ENCODE measurements around the gene ESPL1. TPM values are rescaled to one million over a fixed set of nuclear protein-coding genes. Genes with fewer than 3 reads are reported as not detected.

The ESPL1 gene
- total RNA-seq, 1 experiment from 2014 or later = 31.6 TPM

DNA sequence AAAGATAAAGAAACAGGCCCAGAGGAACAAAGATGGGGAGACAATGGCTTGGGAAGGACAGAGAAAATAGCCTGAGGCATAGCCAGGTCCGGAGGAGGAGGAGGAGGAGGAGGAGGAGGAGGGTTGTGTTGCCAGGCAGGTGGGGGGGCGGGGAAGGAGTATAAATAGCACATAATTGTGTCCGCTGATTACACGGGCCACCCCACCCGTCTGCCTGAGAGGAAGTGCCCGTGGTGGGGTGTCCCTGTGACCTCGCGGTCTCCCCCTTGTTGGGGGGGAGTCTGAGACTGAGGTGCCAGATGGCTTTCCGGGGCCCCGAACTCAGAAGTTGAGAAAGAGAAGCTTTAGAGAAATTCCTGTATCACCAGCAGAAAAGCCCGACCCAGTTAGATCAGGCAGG lies 69.9 kb downstream of the ESPL1 start:
- Histone ChIP-seq H3K9me3 (ENCODE audit: low read length) (no peaks in the 10 kb centered on the region), H3K36me3 (ENCODE audit: low read depth, low read length) (no peaks in the 10 kb centered on the region), H3K4me1 (ENCODE audit: insufficient read depth, low read length) (no peaks in the 10 kb centered on the region), H3K27ac (ENCODE audit: low read length) (no peak overlapping the region), H3F3A (ENCODE audit: low read length, unreplicated experiment) (no peaks in the 10 kb centered on the region), H3K4me3 (ENCODE audit: low read length) (no peak overlapping the region), H3K4me2 (ENCODE audit: low read length) (no peak overlapping the region), H3K27me3 (ENCODE audit: low read length) (no peaks in the 10 kb centered on the region), H2AFZ (ENCODE audit: low read length) (no peak overlapping the region), H3K9me2 (replicated peaks; ENCODE audit: low read length) (no peaks in the 10 kb centered on the region), H3K9ac (ENCODE audit: low read length) (no peak overlapping the region), H3K79me2 (ENCODE audit: low read length) (no peaks in the 10 kb centered on the region), H4K20me1 (ENCODE audit: low read length) (no peaks in the 10 kb centered on the region)
- DNase-seq (no peak), ATAC-seq (no peak)
- POLR2A ChIA-PET (ENCODE audit: unreplicated experiment) = no interaction called here
- TF ChIP-seq EZH2phosphoT487 (IDR thresholded peaks at IDR 0.05; ENCODE audit: borderline replicate concordance, low read length) (no peak), EZH2 (IDR thresholded peaks at IDR 0.05; ENCODE audit: low read length, unreplicated experiment) (no peak)
- TF ChIP-seq, protein P1, sequence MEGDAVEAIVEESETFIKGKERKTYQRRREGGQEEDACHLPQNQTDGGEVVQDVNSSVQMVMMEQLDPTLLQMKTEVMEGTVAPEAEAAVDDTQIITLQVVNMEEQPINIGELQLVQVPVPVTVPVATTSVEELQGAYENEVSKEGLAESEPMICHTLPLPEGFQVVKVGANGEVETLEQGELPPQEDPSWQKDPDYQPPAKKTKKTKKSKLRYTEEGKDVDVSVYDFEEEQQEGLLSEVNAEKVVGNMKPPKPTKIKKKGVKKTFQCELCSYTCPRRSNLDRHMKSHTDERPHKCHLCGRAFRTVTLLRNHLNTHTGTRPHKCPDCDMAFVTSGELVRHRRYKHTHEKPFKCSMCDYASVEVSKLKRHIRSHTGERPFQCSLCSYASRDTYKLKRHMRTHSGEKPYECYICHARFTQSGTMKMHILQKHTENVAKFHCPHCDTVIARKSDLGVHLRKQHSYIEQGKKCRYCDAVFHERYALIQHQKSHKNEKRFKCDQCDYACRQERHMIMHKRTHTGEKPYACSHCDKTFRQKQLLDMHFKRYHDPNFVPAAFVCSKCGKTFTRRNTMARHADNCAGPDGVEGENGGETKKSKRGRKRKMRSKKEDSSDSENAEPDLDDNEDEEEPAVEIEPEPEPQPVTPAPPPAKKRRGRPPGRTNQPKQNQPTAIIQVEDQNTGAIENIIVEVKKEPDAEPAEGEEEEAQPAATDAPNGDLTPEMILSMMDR (conservative IDR thresholded peaks at IDR 0.05; ENCODE audit: low read depth, low read length) = no peak
- CTCF ChIA-PET = no interaction called here
- intact Hi-C loops (cut with micrococcal nuclease) = no loop called here
- BruUV-seq (replicated peaks) = no TSS peak

DNA sequence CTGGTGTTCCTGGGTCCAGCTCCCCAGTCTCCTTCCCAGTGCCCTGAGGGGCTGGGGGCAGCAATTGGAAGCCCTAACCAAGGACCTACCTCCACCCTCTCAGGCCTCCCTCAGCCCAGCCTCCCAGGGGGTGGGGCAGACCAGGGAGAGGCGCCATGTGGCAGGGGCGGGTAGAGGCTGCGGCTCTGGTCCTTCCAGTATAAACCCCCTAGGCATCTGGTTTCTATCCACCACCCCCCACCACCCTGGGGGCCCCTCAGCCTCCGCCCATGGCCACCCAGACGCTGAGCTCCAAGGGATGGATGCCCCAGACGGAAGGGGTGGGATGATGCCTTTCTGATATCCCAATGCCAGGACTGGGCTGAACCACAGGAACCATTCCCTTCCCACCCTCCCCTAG lies 70.8 kb downstream of the ESPL1 start:
- Histone ChIP-seq H3K9me2 (replicated peaks; ENCODE audit: low read length) (no peaks in the 10 kb centered on the region), H3K9me3 (ENCODE audit: low read length) (no peaks in the 10 kb centered on the region), H3F3A (ENCODE audit: low read length, unreplicated experiment) (no peaks in the 10 kb centered on the region), H3K9ac (ENCODE audit: low read length) (no peak overlapping the region), H3K4me3 (ENCODE audit: low read length) (no peak overlapping the region), H3K27me3 (ENCODE audit: low read length) (no peaks in the 10 kb centered on the region), H2AFZ (ENCODE audit: low read length) (no peak overlapping the region), H4K20me1 (ENCODE audit: low read length) (no peaks in the 10 kb centered on the region), H3K79me2 (ENCODE audit: low read length) (no peaks in the 10 kb centered on the region), H3K27ac (ENCODE audit: low read length) (no peak overlapping the region), H3K4me2 (ENCODE audit: low read length) (no peak overlapping the region), H3K4me1 (ENCODE audit: insufficient read depth, low read length) (no peaks in the 10 kb centered on the region), H3K36me3 (ENCODE audit: low read depth, low read length) (no peaks in the 10 kb centered on the region)
- POLR2A ChIA-PET (ENCODE audit: unreplicated experiment) = no interaction called here
- DNase-seq (no peak), ATAC-seq (no peak)
- TF ChIP-seq, protein P1 (conservative IDR thresholded peaks at IDR 0.05; ENCODE audit: low read depth, low read length) = no peak
- TF ChIP-seq EZH2phosphoT487 (IDR thresholded peaks at IDR 0.05; ENCODE audit: borderline replicate concordance, low read length) = no peak
- no peak for TF ChIP-seq EZH2 (IDR thresholded peaks at IDR 0.05; ENCODE audit: low read length, unreplicated experiment)
- intact Hi-C loops (cut with micrococcal nuclease) = no loop called here
- BruUV-seq (replicated peaks) = no TSS peak
- CTCF ChIA-PET = no interaction called here

DNA sequence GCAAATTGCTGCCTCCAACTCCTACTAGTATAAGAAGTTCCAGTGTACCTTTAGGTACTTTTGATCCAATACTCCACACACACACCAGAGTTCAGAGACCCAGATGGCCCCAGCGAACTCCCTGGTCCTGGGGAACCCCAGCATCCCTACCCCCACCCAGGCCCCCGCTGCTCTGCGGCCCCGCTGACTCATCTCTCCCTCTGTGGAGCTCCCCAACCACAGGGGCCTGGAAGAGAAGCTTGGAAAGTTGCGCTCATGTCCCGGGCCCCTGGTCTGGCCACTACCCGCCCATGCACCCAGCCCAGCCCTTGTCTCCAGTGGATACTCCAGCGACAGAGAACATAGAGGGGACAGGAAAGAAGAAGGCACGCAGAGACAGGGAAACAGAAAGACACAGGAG lies 72.3 kb downstream of the ESPL1 start:
- intact Hi-C loops (cut with micrococcal nuclease) = no loop called here
- Histone ChIP-seq H3K9ac (ENCODE audit: low read length) (no peak overlapping the region), H3K27ac (ENCODE audit: low read length) (no peak overlapping the region), H3F3A (ENCODE audit: low read length, unreplicated experiment) (no peaks in the 10 kb centered on the region), H3K4me2 (ENCODE audit: low read length) (no peak overlapping the region), H3K79me2 (ENCODE audit: low read length) (no peaks in the 10 kb centered on the region), H4K20me1 (ENCODE audit: low read length) (no peaks in the 10 kb centered on the region), H3K36me3 (ENCODE audit: low read depth, low read length) (no peaks in the 10 kb centered on the region), H3K9me2 (replicated peaks; ENCODE audit: low read length) (no peaks in the 10 kb centered on the region), H3K4me3 (ENCODE audit: low read length) (no peak overlapping the region), H3K9me3 (ENCODE audit: low read length) (no peaks in the 10 kb centered on the region), H3K4me1 (ENCODE audit: insufficient read depth, low read length) (peaks cover 3% of the 10 kb centered on the region; the same call in 1 of the 2 replicates), H2AFZ (ENCODE audit: low read length) (no peak overlapping the region), H3K27me3 (ENCODE audit: low read length) (no peaks in the 10 kb centered on the region)
- no peak for TF ChIP-seq EZH2phosphoT487 (IDR thresholded peaks at IDR 0.05; ENCODE audit: borderline replicate concordance, low read length)
- ATAC-seq = no peak
- DNase-seq = no peak
- BruUV-seq (replicated peaks) = no TSS peak
- POLR2A ChIA-PET (ENCODE audit: unreplicated experiment) = no interaction called here
- CTCF ChIA-PET = no interaction called here

Other genes with a start within 250 kb of the ESPL1 start
- 13.1 and 30.3 TPM in 2 replicates for gene TNS2, start 218.2 kb upstream of the ESPL1 start, total RNA-seq (2014; rRNA removed)
- gene SPRYD3, start 188.9 kb upstream of the ESPL1 start, total RNA-seq (2014; rRNA removed) = 18.5 and 24.1 TPM in 2 replicates
- 256 and 299 TPM in 2 replicates for gene IGFBP6, start 170.6 kb upstream of the ESPL1 start, total RNA-seq (2014; rRNA removed)
- gene SOAT2, start 164.8 kb upstream of the ESPL1 start, total RNA-seq (2014; rRNA removed) = 0.07 and 0.86 TPM in 2 replicates
- gene ZNF740, start 87.6 kb upstream of the ESPL1 start, total RNA-seq (2014; rRNA removed) = 12.3 and 12.8 TPM in 2 replicates
- gene CSAD, start 87.4 kb upstream of the ESPL1 start, total RNA-seq (2014; rRNA removed) = 21.5 and 23.8 TPM in 2 replicates
- gene ITGB7, start 61.0 kb upstream of the ESPL1 start, total RNA-seq (2014; rRNA removed) = 1.9 and 3.4 TPM in 2 replicates
- 62.0 and 73.5 TPM in 2 replicates for gene RARG, start 36.1 kb upstream of the ESPL1 start, total RNA-seq (2014; rRNA removed)
- 476 and 519 TPM in 2 replicates for gene PFDN5, start 27.2 kb downstream of the ESPL1 start, total RNA-seq (2014; rRNA removed)
- gene MYG1, start 31.4 kb downstream of the ESPL1 start, total RNA-seq (2014; rRNA removed) = 81.0 and 89.9 TPM in 2 replicates
- gene AAAS, start 53.3 kb downstream of the ESPL1 start, total RNA-seq (2014; rRNA removed) = 53.5 and 55.8 TPM in 2 replicates
- gene SP7, start 68.1 kb downstream of the ESPL1 start, total RNA-seq (2014; rRNA removed) = not detected in 2 replicates
- 49.7 and 57.6 TPM in 2 replicates for gene SP1, start 111.9 kb downstream of the ESPL1 start, total RNA-seq (2014; rRNA removed)
- 0.29 TPM in 1 of 2 replicates, not detected in the other for gene AMHR2, start 155.6 kb downstream of the ESPL1 start, total RNA-seq (2014; rRNA removed)
- gene PRR13, start 173.4 kb downstream of the ESPL1 start, total RNA-seq (2014; rRNA removed) = 54.2 and 60.9 TPM in 2 replicates
- gene PCBP2, start 183.8 kb downstream of the ESPL1 start, total RNA-seq (2014; rRNA removed) = 204 and 306 TPM in 2 replicates
- gene MAP3K12, start 231.2 kb downstream of the ESPL1 start, total RNA-seq (2014; rRNA removed) = 8.5 and 9.6 TPM in 2 replicates
- 82.0 and 98.9 TPM in 2 replicates for gene TARBP2, start 233.0 kb downstream of the ESPL1 start, total RNA-seq (2014; rRNA removed)
- not detected in 2 replicates for gene NPFF, start 239.2 kb downstream of the ESPL1 start, total RNA-seq (2014; rRNA removed)

Data from PC-3 (cell line).